Measurements from ENCODE around the gene ARHGAP10.

ARHGAP10 gene

DNA sequence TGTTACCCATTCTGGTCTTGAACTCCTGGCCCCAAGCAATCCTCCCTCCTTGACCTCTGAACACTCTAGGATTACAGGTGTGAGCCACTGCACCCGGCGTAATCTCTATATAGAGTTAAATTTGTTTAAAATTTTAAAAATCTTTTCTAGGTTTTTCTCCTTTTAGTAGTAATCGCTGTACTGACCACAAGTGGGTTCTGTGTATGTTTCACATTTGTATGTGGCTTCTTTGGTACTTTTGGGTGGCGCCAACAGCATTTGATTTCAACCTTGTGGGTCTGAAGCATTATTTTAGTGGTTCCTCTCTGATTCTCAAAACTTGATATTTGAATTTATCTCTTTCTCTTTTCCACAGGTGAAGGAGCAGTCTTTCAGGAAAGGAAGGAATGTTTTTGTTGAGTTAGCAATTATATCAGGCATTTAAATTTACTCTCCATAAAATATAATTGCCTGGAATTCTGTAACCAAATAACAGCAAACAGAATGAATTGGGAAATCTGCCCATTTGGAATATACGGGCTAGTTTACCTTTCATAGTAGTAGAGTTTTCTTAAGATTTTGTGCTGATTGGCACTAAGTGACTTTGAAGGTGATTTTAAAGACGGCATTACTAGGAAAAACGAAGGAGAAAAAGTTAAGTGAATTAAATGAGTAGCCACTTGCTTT, 29.5 kb downstream of the ARHGAP10 start:
- no peak for DNase-seq (ENCODE audit: insufficient read length, low spot score)
- no peak for TF ChIP-seq PAX5 (IDR thresholded peaks at IDR 0.05; ENCODE audit: insufficient read depth, low read length, severe bottlenecking)
- TF ChIP-seq SPI1 (IDR thresholded peaks at IDR 0.05; ENCODE audit: low read depth, low read length) = no peak
- TF ChIP-seq POLR2AphosphoS5 (IDR thresholded peaks at IDR 0.05; ENCODE audit: low read depth, low read length) = no peak
- no peak for TF ChIP-seq POU2F2 (IDR thresholded peaks at IDR 0.05; ENCODE audit: low read depth, low read length)
- no peak for TF ChIP-seq TAF1 (IDR thresholded peaks at IDR 0.05; ENCODE audit: low read depth, low read length)
- no peak for TF ChIP-seq POLR2A (IDR thresholded peaks at IDR 0.05; ENCODE audit: low read depth, low read length)
- no peak for FAIRE-seq

- DNase-seq (ENCODE audit: insufficient read length, low spot score) (no peak), FAIRE-seq (no peak)
- TF ChIP-seq POLR2AphosphoS5 (IDR thresholded peaks at IDR 0.05; ENCODE audit: low read depth, low read length) (no peak), POU2F2 (IDR thresholded peaks at IDR 0.05; ENCODE audit: low read depth, low read length) (no peak), POLR2A (IDR thresholded peaks at IDR 0.05; ENCODE audit: low read depth, low read length) (no peak), TAF1 (IDR thresholded peaks at IDR 0.05; ENCODE audit: low read depth, low read length) (no peak), SPI1 (IDR thresholded peaks at IDR 0.05; ENCODE audit: low read depth, low read length) (no peak), PAX5 (IDR thresholded peaks at IDR 0.05; ENCODE audit: insufficient read depth, low read length, severe bottlenecking) (no peak)
Measured at GRCh38 chr4:147764337-147764736, 32.4 kb downstream of the ARHGAP10 start.

GRCh38 chr4:147765121-147765529, 33.2 kb downstream of the ARHGAP10 start:
- DNase-seq (ENCODE audit: insufficient read length, low spot score) (no peak), FAIRE-seq (no peak)
- no peak for TF ChIP-seq POLR2A (IDR thresholded peaks at IDR 0.05; ENCODE audit: low read depth, low read length)
- TF ChIP-seq SPI1 (IDR thresholded peaks at IDR 0.05; ENCODE audit: low read depth, low read length) = no peak
- TF ChIP-seq POU2F2 (IDR thresholded peaks at IDR 0.05; ENCODE audit: low read depth, low read length) = no peak
- no peak for TF ChIP-seq PAX5 (IDR thresholded peaks at IDR 0.05; ENCODE audit: insufficient read depth, low read length, severe bottlenecking)
- TF ChIP-seq POLR2AphosphoS5 (IDR thresholded peaks at IDR 0.05; ENCODE audit: low read depth, low read length) = no peak
- no peak for TF ChIP-seq TAF1 (IDR thresholded peaks at IDR 0.05; ENCODE audit: low read depth, low read length)

GRCh38 chr4:147768113-147768512, 36.2 kb downstream of the ARHGAP10 start:
- FAIRE-seq (no peak), DNase-seq (ENCODE audit: insufficient read length, low spot score) (no peak)
- TF ChIP-seq TAF1 (IDR thresholded peaks at IDR 0.05; ENCODE audit: low read depth, low read length) (no peak), SPI1 (IDR thresholded peaks at IDR 0.05; ENCODE audit: low read depth, low read length) (no peak), PAX5 (IDR thresholded peaks at IDR 0.05; ENCODE audit: insufficient read depth, low read length, severe bottlenecking) (no peak), POLR2A (IDR thresholded peaks at IDR 0.05; ENCODE audit: low read depth, low read length) (no peak), POU2F2 (IDR thresholded peaks at IDR 0.05; ENCODE audit: low read depth, low read length) (no peak), POLR2AphosphoS5 (IDR thresholded peaks at IDR 0.05; ENCODE audit: low read depth, low read length) (no peak)

DNA sequence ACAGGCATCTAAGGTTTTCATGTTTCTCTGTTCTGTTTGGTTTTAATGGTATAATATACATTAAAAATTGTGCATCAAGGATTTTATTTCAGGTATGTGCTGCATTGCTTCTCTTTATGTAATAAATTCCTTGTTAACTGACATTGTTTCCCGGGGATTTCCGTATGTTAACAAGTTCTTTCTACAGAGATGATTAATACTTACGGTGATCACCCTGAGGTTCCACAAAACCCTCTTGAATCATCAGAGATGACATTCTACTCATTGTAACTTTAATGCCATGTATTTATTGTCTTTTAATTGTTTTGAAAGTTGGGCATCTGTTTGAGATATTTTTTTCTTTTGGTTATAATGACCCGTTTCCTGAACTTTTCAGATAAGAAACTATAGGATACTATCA, 37.5 kb downstream of the ARHGAP10 start:
- no peak for TF ChIP-seq SPI1 (IDR thresholded peaks at IDR 0.05; ENCODE audit: low read depth, low read length)
- TF ChIP-seq POLR2AphosphoS5 (IDR thresholded peaks at IDR 0.05; ENCODE audit: low read depth, low read length) = no peak
- TF ChIP-seq POLR2A (IDR thresholded peaks at IDR 0.05; ENCODE audit: low read depth, low read length) = no peak
- no peak for TF ChIP-seq TAF1 (IDR thresholded peaks at IDR 0.05; ENCODE audit: low read depth, low read length)
- no peak for TF ChIP-seq PAX5 (IDR thresholded peaks at IDR 0.05; ENCODE audit: insufficient read depth, low read length, severe bottlenecking)
- no peak for TF ChIP-seq POU2F2 (IDR thresholded peaks at IDR 0.05; ENCODE audit: low read depth, low read length)
- FAIRE-seq (no peak), DNase-seq (ENCODE audit: insufficient read length, low spot score) (no peak)

DNA sequence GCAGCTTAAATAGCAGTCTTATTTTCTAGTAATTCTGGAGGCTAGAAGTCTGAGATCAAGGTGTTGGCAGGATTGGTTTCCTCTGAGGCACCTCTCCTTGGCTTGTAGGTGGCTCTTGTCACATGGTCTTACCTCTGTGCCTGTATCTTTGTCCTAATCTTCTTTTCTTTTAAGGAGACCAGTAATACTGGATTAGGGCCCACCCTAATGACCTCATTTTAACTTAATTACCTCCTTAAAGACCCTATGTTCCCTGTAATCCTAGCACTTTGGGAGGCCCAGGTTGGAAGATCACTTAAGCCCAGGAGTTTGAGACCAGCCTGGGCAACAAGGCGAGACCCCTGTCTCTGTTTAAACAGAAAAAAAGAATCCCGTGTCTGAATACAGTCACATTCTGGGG, 38.9 kb downstream of the ARHGAP10 start:
- DNase-seq (ENCODE audit: insufficient read length, low spot score) = no peak
- FAIRE-seq = no peak
- no peak for TF ChIP-seq POLR2A (IDR thresholded peaks at IDR 0.05; ENCODE audit: low read depth, low read length)
- TF ChIP-seq SPI1 (IDR thresholded peaks at IDR 0.05; ENCODE audit: low read depth, low read length) = no peak
- no peak for TF ChIP-seq POLR2AphosphoS5 (IDR thresholded peaks at IDR 0.05; ENCODE audit: low read depth, low read length)
- no peak for TF ChIP-seq PAX5 (IDR thresholded peaks at IDR 0.05; ENCODE audit: insufficient read depth, low read length, severe bottlenecking)
- no peak for TF ChIP-seq TAF1 (IDR thresholded peaks at IDR 0.05; ENCODE audit: low read depth, low read length)
- TF ChIP-seq POU2F2 (IDR thresholded peaks at IDR 0.05; ENCODE audit: low read depth, low read length) = no peak

DNA sequence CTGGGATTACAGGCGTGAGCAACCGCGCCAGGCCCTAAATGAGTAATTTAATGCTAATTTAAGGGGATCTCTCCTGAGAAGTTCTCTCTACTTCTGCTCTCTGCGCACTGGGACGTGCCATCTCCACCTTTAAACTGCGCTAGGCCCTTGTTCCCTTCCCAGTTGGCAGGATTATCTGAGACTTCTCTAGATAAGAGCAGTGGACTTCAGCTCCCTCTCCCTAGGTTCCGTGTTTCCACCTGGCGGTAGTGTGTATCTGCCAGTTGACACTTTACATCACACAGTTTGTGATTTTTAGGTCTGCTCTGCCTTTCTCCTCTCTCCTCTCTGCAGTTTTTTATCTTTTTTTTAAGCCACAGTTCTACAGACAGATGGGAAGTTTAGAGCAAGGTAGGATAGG, 40.2 kb downstream of the ARHGAP10 start:
- TF ChIP-seq SPI1 (IDR thresholded peaks at IDR 0.05; ENCODE audit: low read depth, low read length) = no peak
- no peak for TF ChIP-seq PAX5 (IDR thresholded peaks at IDR 0.05; ENCODE audit: insufficient read depth, low read length, severe bottlenecking)
- TF ChIP-seq POU2F2 (IDR thresholded peaks at IDR 0.05; ENCODE audit: low read depth, low read length) = no peak
- TF ChIP-seq POLR2AphosphoS5 (IDR thresholded peaks at IDR 0.05; ENCODE audit: low read depth, low read length) = no peak
- no peak for TF ChIP-seq TAF1 (IDR thresholded peaks at IDR 0.05; ENCODE audit: low read depth, low read length)
- TF ChIP-seq POLR2A (IDR thresholded peaks at IDR 0.05; ENCODE audit: low read depth, low read length) = no peak
- no peak for DNase-seq (ENCODE audit: insufficient read length, low spot score)
- FAIRE-seq = no peak

DNA sequence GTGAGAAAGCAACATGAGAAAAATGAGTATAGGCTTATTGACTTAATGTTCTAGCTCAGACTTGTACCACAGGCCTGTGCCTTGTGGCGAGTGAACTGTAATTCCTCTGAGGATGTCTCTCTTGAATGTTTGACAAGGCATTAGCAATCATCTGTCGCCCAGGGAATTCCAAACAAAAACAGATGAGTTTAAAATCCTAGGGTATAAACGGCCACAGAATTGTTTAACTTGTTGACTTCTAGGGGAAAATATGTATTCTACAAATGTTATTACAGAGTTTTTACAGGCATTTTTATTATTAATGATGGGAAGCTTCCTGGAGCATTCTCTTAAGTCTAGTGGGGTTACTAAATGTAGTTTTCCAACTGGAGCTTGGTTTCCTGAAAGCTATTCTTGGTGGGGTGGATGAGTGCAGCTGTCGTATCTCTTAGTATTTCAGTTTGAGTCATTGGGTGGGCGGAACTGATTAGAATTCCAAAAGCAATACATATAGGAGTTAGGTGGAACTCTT, 40.6 kb downstream of the ARHGAP10 start:
- DNase-seq (ENCODE audit: insufficient read length, low spot score) (no peak), FAIRE-seq (no peak)
- no peak for TF ChIP-seq PAX5 (IDR thresholded peaks at IDR 0.05; ENCODE audit: insufficient read depth, low read length, severe bottlenecking)
- TF ChIP-seq POU2F2 (IDR thresholded peaks at IDR 0.05; ENCODE audit: low read depth, low read length) = no peak
- no peak for TF ChIP-seq TAF1 (IDR thresholded peaks at IDR 0.05; ENCODE audit: low read depth, low read length)
- no peak for TF ChIP-seq SPI1 (IDR thresholded peaks at IDR 0.05; ENCODE audit: low read depth, low read length)
- TF ChIP-seq POLR2A (IDR thresholded peaks at IDR 0.05; ENCODE audit: low read depth, low read length) = no peak
- no peak for TF ChIP-seq POLR2AphosphoS5 (IDR thresholded peaks at IDR 0.05; ENCODE audit: low read depth, low read length)

- DNase-seq (ENCODE audit: insufficient read length, low spot score) = no peak
- no peak for TF ChIP-seq TAF1 (IDR thresholded peaks at IDR 0.05; ENCODE audit: low read depth, low read length)
- no peak for TF ChIP-seq SPI1 (IDR thresholded peaks at IDR 0.05; ENCODE audit: low read depth, low read length)
- TF ChIP-seq POLR2A (IDR thresholded peaks at IDR 0.05; ENCODE audit: low read depth, low read length) = no peak
- TF ChIP-seq POLR2AphosphoS5 (IDR thresholded peaks at IDR 0.05; ENCODE audit: low read depth, low read length) = no peak
- TF ChIP-seq POU2F2 (IDR thresholded peaks at IDR 0.05; ENCODE audit: low read depth, low read length) = no peak
- no peak for TF ChIP-seq PAX5 (IDR thresholded peaks at IDR 0.05; ENCODE audit: insufficient read depth, low read length, severe bottlenecking)
- FAIRE-seq = peak; percentile 68
Measured at GRCh38 chr4:147773261-147774184, 41.6 kb downstream of the ARHGAP10 start.
